Measurements from ENCODE around the gene GREB1L.

DNA sequence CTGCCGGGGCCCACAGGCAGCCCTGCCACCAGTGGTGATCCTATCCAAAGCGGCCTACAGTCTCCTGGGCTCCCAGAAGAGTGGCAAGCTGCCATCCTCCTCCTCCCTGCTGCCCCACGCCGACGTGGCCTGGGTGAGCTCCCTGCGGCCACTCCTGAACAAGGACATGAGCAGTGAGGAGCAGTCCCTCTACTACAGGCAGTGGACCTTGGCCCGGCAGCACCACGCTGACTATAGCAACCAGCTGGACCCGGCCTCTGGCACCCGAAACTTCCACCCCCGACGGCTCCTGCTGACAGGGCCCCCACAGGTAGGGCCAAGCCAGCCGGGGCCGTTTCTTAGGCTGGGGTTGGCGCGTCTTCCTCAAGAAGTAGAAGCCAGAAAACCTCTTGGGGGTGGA, 258.0 kb downstream of the GREB1L start:
- no peak for TF ChIP-seq POLR2A (IDR thresholded peaks at IDR 0.05)
- TF ChIP-seq, protein P1, sequence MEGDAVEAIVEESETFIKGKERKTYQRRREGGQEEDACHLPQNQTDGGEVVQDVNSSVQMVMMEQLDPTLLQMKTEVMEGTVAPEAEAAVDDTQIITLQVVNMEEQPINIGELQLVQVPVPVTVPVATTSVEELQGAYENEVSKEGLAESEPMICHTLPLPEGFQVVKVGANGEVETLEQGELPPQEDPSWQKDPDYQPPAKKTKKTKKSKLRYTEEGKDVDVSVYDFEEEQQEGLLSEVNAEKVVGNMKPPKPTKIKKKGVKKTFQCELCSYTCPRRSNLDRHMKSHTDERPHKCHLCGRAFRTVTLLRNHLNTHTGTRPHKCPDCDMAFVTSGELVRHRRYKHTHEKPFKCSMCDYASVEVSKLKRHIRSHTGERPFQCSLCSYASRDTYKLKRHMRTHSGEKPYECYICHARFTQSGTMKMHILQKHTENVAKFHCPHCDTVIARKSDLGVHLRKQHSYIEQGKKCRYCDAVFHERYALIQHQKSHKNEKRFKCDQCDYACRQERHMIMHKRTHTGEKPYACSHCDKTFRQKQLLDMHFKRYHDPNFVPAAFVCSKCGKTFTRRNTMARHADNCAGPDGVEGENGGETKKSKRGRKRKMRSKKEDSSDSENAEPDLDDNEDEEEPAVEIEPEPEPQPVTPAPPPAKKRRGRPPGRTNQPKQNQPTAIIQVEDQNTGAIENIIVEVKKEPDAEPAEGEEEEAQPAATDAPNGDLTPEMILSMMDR (IDR thresholded peaks at IDR 0.05), result no peak

Data from prostate gland (tissue), 2 donors.